ENCODE measurements around the gene NLRX1.
"Not testable (repeated sequence)": the region's sequence is repeated elsewhere in the genome, so short reads cannot be mapped to it uniquely, and the experiment has no call there.

The NLRX1 gene

DNA sequence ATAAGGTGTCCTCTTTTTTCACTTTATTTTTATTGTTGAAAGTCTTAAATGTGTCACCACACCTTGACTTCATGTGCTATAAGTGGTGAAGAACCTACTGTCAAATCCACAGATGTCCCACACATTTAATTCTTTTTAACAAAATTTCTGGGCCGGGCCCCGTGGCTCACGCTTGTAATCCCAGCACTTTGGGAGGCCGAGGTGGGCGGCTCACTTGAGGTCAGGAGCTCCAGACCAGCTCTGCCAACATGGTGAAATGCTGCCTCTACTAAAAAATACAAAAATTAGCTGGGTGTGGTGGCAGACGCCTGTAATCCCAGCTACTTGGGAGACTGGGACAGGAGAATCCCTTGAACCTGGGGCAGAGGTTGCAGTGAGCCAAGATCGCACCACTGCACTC, 40.7 kb downstream of the NLRX1 start:
- no peak for DNase-seq

DNA sequence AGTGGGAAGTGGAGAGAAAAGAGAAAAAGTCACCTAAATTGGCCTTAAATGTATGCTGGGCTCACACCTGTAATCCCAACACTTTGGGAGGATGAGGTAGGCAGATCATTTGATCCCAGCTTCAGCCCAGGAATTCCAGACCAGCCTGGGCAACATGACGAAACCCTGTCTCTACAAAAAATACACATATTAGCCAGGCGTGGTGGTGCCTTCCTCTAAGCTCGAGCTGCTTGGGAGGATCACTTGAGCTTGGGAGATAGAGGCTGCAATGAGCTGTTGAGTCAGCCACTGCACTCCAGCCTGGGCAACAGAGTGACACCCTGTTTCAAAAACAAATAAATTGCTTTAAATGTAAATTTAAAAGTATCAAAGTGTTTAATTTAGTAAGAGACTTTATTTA, 41.5 kb downstream of the NLRX1 start:
- no peak for DNase-seq

DNA sequence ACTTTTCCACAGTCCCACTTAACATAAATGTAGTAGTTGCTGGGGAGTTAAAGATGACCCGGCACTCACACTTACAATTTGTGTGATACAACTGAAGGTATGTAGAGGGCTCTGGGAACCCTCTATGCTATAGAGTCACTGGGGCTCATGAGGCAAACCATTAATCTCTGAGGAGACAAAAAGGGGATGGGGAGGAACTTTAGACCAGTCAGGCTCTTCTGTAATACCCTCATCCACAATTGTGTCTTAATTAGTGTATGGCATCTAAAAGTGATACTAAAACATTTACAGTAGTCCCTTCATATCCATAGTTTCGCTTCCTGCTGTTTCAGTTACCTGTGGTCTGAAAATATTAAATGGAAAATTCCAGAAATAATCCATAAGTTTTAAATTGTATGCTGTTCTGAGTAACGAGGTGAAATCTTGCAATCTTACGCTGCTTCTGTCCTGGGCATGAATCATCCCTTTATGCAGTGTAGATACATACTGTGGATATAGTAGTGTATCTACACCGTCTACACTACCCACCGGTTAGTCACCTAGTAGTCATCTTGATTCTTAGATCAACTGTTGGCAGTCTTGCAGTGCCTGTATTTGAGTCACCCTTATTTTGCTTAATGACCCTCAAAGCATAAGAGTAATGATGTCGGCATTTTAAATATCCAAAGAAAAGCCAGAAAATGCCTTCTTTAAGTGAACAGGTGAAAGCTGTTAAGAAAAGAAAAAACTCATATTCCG, 49.8 kb downstream of the NLRX1 start:
- DNase-seq: no peak

DNA sequence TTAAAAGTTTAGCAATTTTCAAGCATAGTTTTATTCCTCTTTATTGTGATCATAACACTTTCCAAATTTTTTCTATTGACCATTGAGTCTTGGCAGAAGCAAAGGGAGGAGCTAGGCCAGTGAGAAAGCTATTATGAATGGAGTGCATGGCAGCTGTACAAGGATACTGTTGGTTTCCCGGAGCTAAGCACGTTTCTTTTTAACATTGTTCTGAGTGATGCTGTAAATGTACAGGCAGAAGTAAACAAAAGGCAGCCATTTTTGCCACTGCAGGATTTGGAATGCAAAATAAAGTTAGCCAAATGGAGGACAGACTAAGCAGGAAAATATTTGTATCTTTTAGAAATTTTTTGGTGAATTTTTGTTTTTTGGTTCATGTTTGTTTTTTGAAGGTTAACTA, 53.8 kb downstream of the NLRX1 start:
- peak in 1 of 2 donors; percentile 57 for DNase-seq

DNA sequence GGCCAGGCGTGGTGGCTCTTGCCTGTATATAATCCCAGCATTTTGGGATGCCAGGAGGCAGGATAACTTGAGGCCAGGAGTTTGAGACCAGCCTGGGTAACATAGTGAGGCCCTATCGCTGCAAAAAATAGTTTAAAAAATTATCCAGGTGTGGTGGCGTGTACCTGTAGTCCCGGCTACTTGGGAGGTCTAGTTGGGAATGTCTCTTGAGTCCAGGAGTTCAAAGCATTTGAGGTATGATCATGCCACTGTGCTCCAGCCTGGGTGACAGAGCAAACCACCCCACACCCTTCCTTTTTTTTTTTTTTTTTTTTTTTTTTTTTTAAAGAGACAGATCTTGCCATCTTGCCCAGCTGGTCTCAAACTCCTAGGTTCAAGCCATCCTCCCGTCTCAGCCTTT, 54.4 kb downstream of the NLRX1 start:
- no peak for DNase-seq

DNA sequence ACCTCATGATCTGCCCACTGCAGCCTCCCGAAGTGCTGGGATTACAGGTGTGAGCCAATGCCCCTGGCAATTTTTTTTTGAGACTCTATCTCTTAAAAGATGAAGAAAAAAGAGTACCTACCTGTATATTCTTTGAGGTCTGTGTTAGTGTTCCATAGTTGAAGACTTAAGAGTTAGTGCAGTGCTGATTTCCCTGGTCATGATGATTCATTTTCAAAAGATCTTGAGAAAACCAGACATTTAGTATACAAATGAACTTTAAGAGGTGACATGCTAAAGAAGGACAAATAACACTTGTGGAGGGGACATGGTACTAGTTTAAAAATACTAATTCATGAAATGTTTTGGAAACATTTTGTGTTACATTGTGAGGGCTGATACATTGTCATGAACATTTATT, 55.3 kb downstream of the NLRX1 start:
- no peak for DNase-seq

DNA sequence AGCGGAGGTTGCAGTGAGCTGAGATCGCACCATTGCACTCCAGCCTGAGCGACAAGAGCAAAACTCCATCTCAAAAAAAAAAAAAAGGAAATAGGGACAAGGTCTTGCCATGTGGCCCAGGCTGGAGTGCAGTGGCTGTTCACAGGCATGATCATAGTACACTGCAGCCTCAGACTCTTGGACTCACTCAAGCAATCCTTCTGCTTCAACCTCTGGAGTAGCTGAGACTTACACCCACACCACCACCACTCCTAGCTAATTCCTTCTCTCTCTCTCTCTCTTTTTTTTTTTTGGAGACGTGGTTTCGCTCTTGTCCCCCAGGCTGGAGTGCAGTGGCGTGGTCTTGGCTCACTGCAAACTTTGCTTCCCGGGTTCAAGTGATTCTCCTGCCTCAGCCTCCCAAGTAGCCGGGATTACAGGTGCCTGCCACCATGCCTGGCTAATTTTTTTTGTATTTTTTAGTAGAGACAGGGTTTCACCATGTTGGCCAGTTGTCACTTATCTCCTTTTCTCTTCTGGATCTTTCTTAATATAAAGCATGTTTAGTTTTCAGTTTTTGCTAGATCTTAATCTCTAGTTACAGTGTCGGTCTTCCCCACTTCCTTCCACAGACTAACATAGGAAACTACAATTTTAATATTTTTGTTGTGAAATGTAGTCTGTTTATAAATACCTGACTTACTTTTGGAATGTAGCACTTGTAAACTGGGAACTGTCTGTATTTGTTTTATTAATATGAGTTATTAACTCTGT, 60.2 kb downstream of the NLRX1 start:
- not testable (repeated sequence) for DNase-seq

DNA sequence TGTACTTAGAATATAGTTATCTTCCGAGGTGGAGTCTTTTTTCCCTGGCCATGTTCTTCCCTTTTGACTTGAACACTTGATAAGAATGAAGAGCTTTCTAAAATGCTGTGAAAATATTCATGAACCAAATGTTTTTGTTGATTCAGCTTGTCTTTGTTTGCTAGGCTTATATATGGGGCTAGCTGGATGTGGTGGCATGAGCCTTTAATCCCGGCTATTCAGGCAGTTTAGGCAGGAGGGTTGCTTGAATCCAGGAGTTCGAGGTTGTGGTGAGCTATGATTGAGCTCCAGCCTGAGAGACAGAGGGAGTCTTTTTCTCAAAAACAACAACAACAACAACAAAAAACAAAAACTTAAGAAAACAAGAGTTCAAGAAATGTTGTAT, 60.8 kb downstream of the NLRX1 start:
- DNase-seq: no peak

DNA sequence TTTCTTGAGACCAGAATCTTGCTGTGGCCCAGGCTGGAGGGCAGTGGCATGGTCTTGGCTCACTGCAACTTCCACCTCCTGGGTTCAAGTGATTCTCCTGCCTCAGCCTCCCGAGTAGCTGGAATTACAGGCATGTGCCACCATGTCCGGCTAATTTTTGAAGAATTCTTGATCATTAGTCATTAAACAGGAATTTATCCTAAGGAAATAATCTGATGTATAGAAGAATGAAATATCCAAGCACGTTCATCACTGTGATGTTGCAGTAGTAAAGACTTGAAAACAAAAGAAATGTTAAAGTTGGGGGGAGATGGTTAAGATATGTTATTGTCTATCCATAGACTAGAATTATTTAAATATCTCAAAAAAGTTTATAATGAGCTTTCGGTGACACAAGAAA, 61.2 kb downstream of the NLRX1 start:
- DNase-seq: no peak

Measured in hippocampal formation (tissue), 2 donors.